NCI-H1417 (cell line): ENCODE data around the gene PASD1.
"Not testable (repeated sequence)": the region's sequence is repeated elsewhere in the genome, so short reads cannot be mapped to it uniquely, and the experiment has no call there.

Source experiments
- DNase-seq, 3 experiments: peaks; one replicate each; lab custom pipeline; 2025; lab: John Stamatoyannopoulos, UW

The PASD1 gene

GRCh38 chrX:151563449-151563848 is at the start of gene PASD1:
Gene PASD1 (plus strand): TSS chrX:151563675. CDS start chrX:151601554, 37,879 bp downstream.
- no peak for DNase-seq

- no peak for DNase-seq
Observed at GRCh38 chrX:151515237-151515636, 48.2 kb upstream of the PASD1 start.

- no peak for DNase-seq
Observed at GRCh38 chrX:151516538-151517187, 46.8 kb upstream of the PASD1 start.

- no peak for DNase-seq
Observed at GRCh38 chrX:151517421-151517820, 46.1 kb upstream of the PASD1 start.

GRCh38 chrX:151523351-151523750 is 40.1 kb upstream of the PASD1 start:
- no peak for DNase-seq

- DNase-seq: no peak
Observed at GRCh38 chrX:151536571-151536970, 26.9 kb upstream of the PASD1 start.

- DNase-seq: no peak
Observed at GRCh38 chrX:151537572-151537971, 25.9 kb upstream of the PASD1 start.

- DNase-seq: no peak
Observed at GRCh38 chrX:151538190-151539122, 25.0 kb upstream of the PASD1 start.

- DNase-seq: peak in 1 of 3 experiments; percentile 4
Observed at GRCh38 chrX:151543706-151544105, 19.8 kb upstream of the PASD1 start.

- not testable (repeated sequence) for DNase-seq
Observed at GRCh38 chrX:151546226-151546625, 17.2 kb upstream of the PASD1 start.

- DNase-seq: not testable (repeated sequence)
Observed at GRCh38 chrX:151551176-151551575, 12.3 kb upstream of the PASD1 start.

- DNase-seq: no peak
Observed at GRCh38 chrX:151552743-151553142, 10.7 kb upstream of the PASD1 start.

GRCh38 chrX:151555301-151555700 is 8.2 kb upstream of the PASD1 start:
- DNase-seq: not testable (repeated sequence)

GRCh38 chrX:151562485-151562884 is 990 bp upstream of the PASD1 start:
- not testable (repeated sequence) for DNase-seq

- DNase-seq: not testable (repeated sequence)
Observed at GRCh38 chrX:151563003-151563402, 472 bp upstream of the PASD1 start.

GRCh38 chrX:151564035-151564434 is 560 bp downstream of the PASD1 start:
- DNase-seq: no peak

GRCh38 chrX:151566872-151567271 is 3.4 kb downstream of the PASD1 start:
- not testable (repeated sequence) for DNase-seq

- no peak for DNase-seq
Observed at GRCh38 chrX:151570561-151570960, 7.1 kb downstream of the PASD1 start.

GRCh38 chrX:151593384-151593783 is 29.9 kb downstream of the PASD1 start:
- not testable (repeated sequence) for DNase-seq

- peak in 1 of 3 experiments; percentile 19 for DNase-seq
Observed at GRCh38 chrX:151596282-151596681, 32.8 kb downstream of the PASD1 start.

- DNase-seq: no peak
Observed at GRCh38 chrX:151604931-151605330, 41.5 kb downstream of the PASD1 start.

GRCh38 chrX:151609222-151609621 is 45.7 kb downstream of the PASD1 start:
- DNase-seq: no peak

- no peak for DNase-seq
Observed at GRCh38 chrX:151621422-151621821, 57.9 kb downstream of the PASD1 start.
